GM18519 (cell line): ENCODE measurements around the gene SLC35A5.

Experiments
- ATAC-seq: cut with Tn5 transposase; IDR thresholded peaks from one replicate; pipeline ENCODE4 v1.9.1; 2021; ENCODE audit warnings: mild to moderate bottlenecking, moderate library complexity; ENCODE audit not compliant: unreplicated experiment, low FRiP score

The SLC35A5 gene

DNA sequence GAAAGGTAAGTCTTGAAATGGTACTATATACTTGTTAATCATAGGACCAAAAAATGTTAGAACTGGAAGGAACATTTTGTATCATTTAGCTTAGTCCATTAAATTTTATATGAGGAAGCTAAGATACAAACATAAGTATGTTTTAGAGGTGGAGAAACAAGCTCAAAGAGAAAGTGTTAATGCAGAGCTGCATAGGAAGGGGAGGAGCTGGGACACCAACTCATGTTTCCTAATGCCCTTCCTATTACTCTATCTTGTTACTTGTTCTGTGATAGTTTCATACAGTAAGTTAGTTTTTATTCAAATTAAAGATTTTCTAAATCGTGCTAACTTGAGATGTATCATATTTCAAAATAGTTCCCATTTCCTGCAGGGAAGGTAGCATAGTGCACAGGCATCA lies 7.4 kb downstream of the SLC35A5 start:
- no peak for ATAC-seq

DNA sequence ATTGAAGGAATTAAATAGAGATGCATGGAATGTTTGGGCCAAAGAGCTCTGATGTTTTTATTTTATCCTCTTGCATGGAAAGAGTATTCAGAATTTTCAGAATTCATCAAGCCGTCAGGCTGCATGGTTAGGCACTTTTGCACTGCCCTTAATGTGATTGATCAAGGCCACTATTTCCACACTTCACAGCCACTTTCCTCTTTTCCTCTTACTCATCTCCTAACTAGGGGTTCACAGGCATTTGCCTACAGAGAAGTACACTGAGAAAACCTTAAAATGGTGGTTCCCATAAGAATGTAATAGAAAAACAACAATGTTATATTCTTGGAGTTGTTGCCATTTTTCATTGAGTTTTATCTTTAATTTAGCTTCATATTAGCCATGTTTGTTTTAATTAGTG lies 10.9 kb downstream of the SLC35A5 start:
- ATAC-seq, result no peak

DNA sequence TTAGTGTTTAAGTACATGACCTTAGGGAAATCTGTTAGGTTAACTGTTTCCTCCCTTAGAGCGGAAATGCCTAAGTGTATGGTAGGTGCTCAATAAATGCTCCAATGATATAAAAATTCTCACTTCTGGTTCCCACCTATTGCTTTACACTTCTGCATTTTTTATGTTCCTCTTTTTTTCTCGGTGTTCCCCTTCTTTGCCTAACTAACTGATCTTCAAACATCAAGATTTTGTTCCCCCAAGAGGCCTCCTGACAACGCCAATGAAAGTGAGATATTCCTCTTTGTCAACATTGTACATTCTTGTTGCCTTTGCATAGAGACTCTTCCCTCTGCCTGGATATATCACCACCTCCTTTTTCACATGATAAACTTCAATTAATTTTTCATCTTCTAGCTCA lies 17.4 kb downstream of the SLC35A5 start:
- no peak for ATAC-seq

DNA sequence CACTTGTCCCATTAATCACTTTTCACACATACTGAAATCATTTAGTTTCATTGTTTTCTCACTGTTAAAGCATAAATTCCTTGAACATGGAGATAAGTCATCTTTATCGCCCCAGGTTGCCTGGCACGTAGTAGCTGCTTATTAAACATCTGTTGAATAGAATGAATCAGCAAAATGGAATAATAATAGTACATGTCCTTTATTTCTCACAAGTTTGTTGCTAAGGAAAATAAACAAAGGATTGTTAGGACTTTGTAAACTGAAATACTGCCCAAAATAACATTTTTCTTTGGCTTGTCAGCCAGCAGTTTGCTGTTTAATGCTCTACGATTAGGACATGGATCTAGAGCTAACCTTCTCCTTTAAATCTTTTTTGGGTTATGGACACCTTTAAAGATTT lies 17.9 kb downstream of the SLC35A5 start:
- no peak for ATAC-seq

DNA sequence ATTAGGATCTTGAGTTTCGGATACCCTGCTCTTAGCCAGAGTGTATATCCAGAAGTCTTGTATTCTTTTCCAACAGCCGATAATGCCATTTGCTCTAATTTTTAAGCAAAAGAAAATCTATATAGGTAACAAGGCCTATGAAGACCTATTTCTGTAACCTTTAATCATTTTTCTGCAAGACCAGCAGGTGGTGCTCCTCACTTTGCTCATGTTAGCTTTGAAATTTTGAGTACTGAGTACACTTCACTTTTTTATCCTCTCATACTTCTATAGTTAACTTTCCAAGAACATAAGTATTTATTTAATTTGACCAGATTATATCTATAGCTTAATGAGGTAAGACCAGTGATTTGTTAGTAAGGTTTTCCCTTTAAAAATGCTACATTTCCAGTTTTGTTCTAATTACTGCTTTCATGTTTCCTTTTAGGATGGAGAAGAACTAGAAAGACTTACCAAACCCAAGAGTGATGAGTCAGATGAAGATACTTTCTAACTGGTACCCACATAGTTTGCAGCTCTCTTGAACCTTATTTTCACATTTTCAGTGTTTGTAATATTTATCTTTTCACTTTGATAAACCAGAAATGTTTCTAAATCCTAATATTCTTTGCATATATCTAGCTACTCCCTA lies 20.5 kb downstream of the SLC35A5 start:
- no peak for ATAC-seq

DNA sequence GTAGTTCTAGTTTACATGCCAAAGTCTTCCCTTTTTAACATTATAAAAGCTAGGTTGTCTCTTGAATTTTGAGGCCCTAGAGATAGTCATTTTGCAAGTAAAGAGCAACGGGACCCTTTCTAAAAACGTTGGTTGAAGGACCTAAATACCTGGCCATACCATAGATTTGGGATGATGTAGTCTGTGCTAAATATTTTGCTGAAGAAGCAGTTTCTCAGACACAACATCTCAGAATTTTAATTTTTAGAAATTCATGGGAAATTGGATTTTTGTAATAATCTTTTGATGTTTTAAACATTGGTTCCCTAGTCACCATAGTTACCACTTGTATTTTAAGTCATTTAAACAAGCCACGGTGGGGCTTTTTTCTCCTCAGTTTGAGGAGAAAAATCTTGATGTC lies 21.3 kb downstream of the SLC35A5 start:
- no peak for ATAC-seq

DNA sequence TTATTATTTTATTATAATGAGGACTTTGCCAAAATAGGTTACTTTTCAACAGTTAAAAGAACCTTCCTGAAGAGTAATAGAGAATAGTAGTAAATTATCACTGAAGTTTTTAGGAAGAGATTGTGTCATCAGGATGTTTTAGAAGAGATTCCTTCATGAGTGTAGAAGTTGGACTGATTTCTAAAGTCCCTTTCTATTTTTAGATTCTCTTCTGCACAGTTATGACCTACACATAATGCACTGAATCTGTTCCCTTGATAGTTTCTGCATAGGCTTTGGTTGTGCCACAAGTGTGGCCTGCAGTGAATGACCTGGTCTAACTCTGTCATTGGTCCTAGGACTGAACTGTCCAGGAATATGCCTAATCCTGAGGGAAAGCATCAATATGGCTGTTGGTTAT lies 23.9 kb downstream of the SLC35A5 start:
- no peak for ATAC-seq

DNA sequence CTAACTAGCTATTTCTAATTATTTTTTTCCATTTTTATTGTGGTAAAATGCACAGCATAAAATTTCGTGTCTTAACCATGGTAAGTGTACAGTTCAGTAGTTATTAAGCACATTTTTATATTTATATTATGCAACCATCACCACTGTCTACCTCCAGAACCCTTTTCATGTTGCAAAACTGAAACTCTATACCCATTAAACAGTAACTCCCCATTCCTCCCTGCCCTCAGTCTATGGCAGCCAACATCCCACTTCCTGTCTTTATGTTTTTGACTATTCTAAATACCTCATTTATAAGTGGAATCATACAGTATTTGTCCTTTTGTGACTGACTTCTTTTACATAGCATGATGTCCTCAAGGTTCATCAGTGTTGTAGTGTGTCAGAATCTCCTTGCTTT lies 25.5 kb downstream of the SLC35A5 start:
- ATAC-seq, result no peak

DNA sequence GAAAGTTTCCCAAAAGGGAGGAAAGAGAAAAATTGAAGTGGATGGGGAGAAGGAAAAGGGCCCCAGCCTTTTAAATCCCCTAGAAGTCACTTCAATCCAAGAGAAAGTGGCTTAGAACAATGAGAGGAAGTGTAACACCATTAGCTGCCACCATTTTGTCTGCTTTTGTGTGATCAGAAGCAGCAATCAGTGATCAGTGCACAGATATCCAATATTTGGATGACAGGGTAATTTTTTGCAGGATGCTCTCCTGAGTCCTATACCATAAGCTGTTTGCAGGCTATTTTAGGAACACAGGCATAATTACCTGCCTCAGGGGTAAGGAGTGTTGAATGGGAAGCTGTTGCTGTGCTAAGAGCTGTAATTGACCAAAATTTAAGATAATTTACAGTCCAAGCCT lies 31.4 kb downstream of the SLC35A5 start:
- no peak for ATAC-seq

DNA sequence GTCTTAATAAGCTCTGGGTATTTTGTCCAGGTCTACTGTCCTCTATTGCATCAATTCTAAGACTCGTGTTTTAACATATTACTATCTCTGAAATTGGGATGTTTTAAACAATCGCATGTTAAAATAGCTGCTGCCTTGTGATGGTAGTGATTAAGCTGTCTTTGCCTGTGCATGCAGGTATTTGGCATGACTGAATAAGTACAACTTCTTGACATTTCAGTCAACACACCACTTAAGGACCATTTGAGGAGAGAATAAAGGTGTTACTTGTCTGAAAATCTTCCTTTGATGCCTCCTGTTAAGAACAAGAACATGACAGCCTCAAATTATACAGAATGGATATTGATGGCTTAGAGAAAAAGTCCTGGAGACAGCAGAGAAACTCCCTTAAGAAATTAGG lies 33.0 kb downstream of the SLC35A5 start:
- ATAC-seq, result no peak

DNA sequence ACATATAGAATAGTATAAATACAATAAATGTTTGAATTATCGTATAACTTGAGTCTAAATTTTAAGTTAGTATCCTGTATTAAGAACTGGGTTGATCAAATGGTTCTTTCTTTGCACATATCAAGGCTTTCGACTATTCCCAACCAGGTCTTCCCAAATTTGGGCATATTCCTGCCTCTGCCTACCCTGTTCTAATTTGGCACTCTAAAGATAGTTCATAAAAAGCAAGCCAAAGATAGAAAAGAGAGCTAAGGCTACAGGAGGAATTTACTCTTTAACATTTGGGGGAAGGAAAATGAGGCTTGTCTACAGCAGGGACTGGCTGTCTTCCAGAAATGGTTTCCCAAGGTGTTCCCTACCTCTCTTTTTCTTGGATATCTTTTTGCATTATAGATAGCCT lies 36.1 kb downstream of the SLC35A5 start:
- no peak for ATAC-seq

DNA sequence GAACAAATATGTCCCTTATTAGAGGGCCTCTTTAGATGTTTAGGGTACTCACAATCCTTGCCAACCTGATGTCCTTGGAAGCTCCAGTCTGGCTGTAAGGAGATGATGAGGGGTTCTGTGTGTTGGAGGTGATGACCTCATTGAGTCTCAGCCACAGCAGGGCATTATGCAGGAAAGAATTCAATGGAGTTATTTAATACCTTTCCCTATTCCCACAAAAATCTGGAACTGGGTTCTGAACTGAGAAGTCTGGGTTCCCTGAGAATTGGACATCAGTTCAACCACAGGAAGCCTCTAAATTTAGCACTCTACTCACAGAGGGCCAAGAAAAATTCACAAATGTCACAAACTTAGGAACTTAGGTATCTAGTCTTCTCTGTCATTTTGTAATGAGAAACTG lies 36.9 kb downstream of the SLC35A5 start:
- ATAC-seq, result no peak

DNA sequence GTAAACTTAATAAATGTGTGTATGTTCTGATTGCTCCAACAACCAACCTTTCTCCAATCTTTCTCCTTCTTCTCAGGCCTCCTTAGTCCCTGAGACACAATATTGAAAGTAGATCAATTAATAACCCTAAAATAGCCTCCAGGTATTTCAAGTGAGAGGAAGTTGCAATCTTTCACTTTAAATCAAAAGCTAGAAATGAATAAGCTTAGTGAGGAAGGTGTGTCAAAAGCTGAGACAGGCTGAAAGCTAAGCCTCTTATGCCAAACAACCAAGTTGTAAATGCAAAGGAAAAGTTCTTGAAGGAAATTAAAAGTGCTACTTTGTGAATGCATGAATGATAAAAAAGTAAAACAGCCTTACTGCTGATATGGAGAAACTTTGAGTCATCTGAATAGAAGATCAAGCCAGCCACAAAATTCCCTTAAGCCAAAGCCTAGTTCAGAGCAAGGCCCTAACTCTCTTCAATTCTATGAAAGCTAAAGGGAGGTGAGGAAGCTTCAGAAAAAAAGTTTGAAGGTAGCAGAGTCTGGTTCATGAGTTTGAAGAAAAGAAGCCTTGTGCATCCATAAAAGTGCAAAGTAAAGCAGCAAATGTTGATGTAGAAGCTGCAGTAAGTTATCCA lies 40.5 kb downstream of the SLC35A5 start:
- ATAC-seq, result peak; percentile 68

DNA sequence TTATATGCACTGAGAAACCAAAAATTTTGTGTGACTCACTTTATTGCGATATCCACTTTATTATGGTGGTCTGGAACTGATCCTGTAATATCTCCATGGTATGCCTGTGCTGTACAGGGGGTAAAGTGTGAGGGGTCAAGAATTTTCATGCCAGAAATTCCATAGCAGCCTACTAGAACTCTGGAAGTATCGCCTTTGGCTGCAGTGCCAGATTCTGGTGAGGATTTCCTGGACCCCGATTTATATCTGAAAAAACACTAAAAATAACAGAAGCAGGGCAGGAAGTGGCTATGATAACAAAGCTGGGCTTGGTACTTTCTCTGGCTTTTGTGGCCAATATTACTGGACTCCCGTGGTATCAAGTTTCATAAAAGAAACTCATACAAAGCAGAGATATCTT lies 42.7 kb downstream of the SLC35A5 start:
- no peak for ATAC-seq

DNA sequence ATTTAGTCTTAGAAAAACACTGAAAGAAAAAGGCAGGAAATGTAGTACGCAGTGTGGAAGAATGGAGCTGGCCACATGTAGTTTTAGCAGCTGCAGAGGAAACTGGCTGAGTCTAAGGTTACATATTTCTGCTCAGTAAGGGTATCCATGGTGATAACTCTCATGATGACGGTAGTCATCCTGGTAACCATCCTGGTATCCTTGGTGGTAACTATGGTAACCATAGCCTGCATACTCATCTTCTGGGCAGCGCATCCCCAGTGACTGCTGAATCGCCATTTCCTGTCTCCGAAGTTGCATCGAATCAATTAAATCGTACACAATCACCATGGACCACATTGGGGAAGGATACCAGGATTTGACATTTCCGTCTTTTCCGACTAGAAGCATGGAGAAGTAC lies 43.4 kb downstream of the SLC35A5 start:
- ATAC-seq, result no peak

DNA sequence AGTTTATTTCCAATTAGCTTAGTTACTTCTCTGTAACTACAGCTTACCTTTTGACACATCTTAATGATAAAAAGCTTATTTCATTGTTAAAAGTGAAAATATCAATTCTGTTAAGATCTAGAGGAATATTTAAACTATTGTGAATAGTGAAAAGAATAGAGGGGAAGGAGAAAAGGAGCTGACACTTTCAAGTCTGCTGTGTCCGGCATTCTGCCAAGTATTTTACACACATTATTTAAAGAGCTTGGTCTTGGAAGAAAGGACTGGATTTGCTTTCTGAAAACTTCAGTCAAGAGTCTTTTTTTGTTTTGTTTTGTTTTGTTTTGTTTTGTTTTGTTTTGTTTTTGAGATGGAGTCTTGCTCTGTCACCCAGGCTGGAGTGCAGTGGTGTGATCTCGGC lies 44.3 kb downstream of the SLC35A5 start:
- no peak for ATAC-seq

DNA sequence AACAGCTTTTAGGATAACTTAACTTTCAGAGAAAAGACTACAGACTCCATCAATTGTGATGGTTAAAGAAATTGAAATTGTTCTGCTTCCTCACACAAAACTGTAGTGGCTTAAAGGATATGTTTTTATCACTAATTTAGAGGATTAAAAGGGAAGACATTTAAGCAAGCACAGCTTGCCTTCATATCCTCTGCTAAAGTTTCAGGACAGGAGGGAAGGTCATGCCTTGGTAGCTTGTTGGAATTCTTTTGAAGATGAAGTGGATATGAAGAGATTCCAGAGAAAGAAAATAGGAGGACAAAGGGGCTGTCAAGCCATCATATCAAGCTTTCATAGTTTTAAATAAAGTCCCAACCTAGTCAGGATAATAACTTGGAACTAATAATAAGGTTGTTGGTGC lies 46.0 kb downstream of the SLC35A5 start:
- ATAC-seq, result no peak

DNA sequence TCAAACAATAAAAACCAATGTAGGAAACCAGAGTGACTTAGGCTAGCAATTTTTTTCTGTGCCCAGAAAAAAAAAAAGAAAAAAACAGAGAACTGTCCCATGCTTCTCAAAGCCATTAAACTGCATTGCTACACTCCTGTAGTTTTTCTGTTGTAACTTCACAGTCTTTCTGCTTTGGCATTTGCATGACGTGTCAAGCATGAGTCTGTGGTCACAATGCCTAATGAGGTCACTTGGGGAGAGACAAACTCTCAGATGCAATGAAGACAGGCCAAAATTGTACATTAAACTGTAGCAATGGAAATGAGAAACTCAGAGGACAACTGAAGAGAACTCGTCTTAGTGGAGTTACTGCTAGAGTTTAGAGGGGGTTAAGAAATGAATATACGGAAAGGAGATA lies 48.3 kb downstream of the SLC35A5 start:
- no peak for ATAC-seq

DNA sequence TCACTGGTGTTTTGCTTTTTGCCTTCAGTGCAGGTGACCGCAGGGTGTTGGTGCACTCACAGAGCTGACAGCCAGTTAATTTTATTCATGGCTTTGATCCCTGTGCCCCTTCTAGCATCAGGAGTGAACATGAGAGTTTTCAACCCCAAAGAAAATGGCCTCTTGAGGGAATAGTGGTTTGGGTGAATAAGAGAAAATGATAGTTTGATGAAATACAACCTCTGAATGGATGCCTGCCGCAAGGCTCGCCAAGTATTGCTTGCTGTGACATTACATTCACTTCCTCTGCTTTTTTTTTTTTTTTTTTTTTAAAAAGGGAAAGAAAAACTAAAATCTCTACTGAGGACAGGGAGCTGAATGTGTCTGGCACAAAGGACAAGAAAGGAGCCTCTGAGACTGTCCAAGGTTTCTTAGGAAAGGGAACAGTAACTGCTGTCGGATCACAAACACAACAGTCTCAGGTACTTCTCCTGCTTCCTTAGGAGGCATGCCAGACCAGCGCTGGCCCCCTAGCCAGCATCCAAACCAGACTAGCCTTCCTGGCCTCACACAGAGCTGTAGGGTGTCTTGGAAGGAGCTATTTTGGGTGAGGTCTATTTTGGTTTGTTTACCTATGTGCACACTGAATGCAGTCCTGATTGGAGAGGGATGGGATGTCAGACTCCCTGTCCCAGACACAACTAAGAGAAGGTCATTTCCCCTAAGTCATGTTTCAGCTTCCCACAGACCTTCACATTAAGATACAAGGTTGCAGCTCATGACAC lies 50.1 kb downstream of the SLC35A5 start:
- ATAC-seq, result no peak

DNA sequence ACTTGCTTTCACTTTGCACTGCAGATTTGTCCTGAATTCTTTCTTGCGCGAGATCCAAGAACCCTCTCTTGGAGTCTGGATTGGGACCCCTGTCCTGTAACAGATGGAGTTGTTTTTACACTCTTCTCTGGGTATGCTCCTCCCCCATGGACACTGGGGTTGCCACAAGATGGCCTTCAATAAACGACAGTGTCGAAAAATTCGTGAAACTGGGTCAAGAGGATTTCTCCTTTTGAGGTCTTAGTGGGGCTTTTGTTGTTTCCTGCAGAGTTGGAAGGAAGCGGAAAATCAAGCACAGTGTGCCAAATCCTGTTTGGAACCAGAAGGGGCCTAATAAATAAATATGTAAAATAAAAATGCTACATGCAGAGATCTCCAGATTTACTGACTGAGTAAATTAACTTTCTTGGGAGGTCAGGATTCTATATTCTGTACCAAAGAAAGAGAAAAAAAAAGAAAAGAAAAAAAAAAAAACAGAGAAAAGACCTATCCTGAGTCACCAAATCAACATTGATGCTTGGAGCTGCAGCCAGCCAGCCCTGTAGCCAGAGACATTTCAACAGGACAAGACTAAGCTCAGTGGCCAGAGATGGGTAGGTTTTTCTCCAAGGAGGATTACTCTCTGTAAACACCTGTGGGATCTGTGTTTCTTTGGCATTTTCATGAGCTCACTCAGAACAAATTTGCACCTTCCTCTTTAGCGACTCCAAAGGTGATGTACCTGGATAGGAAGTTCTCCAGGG lies 54.3 kb downstream of the SLC35A5 start:
- no peak for ATAC-seq

DNA sequence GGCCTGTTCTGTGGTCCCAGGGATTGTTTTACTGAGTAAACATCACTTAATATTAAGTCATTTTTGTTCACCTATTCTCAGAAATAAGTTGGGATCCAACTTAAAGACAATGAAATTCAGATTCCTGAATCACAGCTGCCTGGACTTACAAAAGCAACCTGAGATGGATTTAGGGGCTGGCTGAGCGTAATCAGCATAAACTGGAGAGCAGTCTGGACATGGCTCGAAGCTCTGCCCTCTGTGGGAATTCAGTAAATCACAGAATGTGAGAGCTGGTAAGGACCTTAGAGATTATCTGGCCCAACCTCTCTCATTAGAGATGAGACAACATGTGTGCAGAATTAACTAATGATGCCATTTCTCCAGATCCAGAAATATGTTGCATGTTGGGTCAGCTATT lies 55.4 kb downstream of the SLC35A5 start:
- no peak for ATAC-seq
